Panc1 (cell line): ENCODE measurements around the gene LRBA. TPM values are rescaled to one million over a fixed set of nuclear protein-coding genes. Genes with fewer than 3 reads are reported as not detected.

Experiments used
- ATAC-seq: fragments of 200-7000 bp; cut with Tn5 transposase; 2 replicates; pipeline ENCODE4 v1.9.1; 2020; ENCODE audit warnings: mild to moderate bottlenecking, moderate library complexity
- BruUV-seq: library from RNA; stranded (reverse); fragments of 400-500 nt; replicated peaks from 2 replicates; lab custom pipeline; 2021; lab: Mats Ljungman, UMichigan
- CTCF ChIA-PET: fragments of 300-600 bp; sonication (Branson Sonifier 250); formaldehyde crosslinking; loops from one replicate; lab custom pipeline; 2022; ENCODE audit warnings: antibody characterized with exemption; lab: Charles Lee
- POLR2A ChIA-PET: fragments of 300-600 bp; sonication (Branson Sonifier 250); formaldehyde crosslinking; loops from one replicate; lab custom pipeline; 2022; ENCODE audit warnings: antibody characterized with exemption; lab: Charles Lee
- DNase-seq: peaks from one replicate; pipeline ENCODE4 v3.0.0-alpha.2; 2010; ENCODE audit warnings: low read depth, low spot score
- H3K27ac ChIP-seq: 2 replicates; pipeline ENCODE4 v1.5.1; 2011; ENCODE audit warnings: mild to moderate bottlenecking, low read length, inconsistent platforms
- H3K27me3 ChIP-seq: fragments of 200-500 bp; sonication (Bioruptor generic); 2 replicates; pipeline ENCODE4 v1.6.0; 2014; ENCODE audit warnings: low read length, inconsistent platforms; ENCODE audit not compliant: control insufficient read depth, insufficient read depth
- H3K36me3 ChIP-seq: fragments of 200-500 bp; sonication (Bioruptor generic); 2 replicates; pipeline ENCODE4 v1.5.1; 2014; ENCODE audit warnings: inconsistent platforms, mild to moderate bottlenecking, low read length, moderate library complexity; ENCODE audit not compliant: control insufficient read depth, insufficient read depth
- H3K4me1 ChIP-seq: 2 replicates; pipeline ENCODE4 v1.5.1; 2011; ENCODE audit warnings: inconsistent platforms, mild to moderate bottlenecking, low read length, moderate library complexity; ENCODE audit not compliant: control insufficient read depth, insufficient read depth
- H3K4me3 ChIP-seq, 2 experiments: 2 replicates each; pipeline ENCODE4 v1.5.1; 2011 to 2012; ENCODE audit warnings: low read depth in 2 of 2, low read length in 2 of 2, mild to moderate bottlenecking in 2 of 2, inconsistent platforms in 1 of 2, moderate library complexity in 1 of 2
- H3K9me3 ChIP-seq: fragments of 200-500 bp; sonication (Bioruptor generic); 2 replicates; pipeline ENCODE4 v1.5.1; 2014; ENCODE audit warnings: low read depth, mild to moderate bottlenecking, inconsistent platforms, low read length, moderate library complexity; ENCODE audit not compliant: control insufficient read depth, insufficient read depth
- POLR2AphosphoS5 ChIP-seq: IDR thresholded peaks from 2 replicates; pipeline ENCODE4 v1.6.1; 2012; ENCODE audit warnings: mild to moderate bottlenecking, low read depth, low read length, moderate library complexity
- SIN3A ChIP-seq: IDR thresholded peaks from 2 replicates; pipeline ENCODE4 v1.6.1; 2012; ENCODE audit warnings: low read depth, mild to moderate bottlenecking, low read length, moderate library complexity, borderline replicate concordance; ENCODE audit not compliant: insufficient read depth
- TCF7L2 ChIP-seq: IDR thresholded peaks from 2 replicates; pipeline ENCODE4 v1.6.1; 2011; ENCODE audit warnings: mild to moderate bottlenecking, low read depth, low read length, inconsistent platforms
- in situ Hi-C: cut with HindIII; loops from 2 replicates; pipeline ENCODE4 v1.10.0; 2016; ENCODE audit warnings: low sequenced_read_pairs, low pct_unique_long_range_greater_than_20kb
- intact Hi-C: fragments of 100-400 bp; cut with micrococcal nuclease; formaldehyde crosslinking; loops from one replicate; pipeline ENCODE4 v1.10.0; 2022; ENCODE audit not compliant: unreplicated experiment
- total RNA-seq: library from RNA; stranded (reverse); gene quantifications from one replicate; pipeline ENCODE4 v1.2.1, GENCODE V29; 2021; ENCODE audit not compliant: unreplicated experiment
- TF ChIP-seq, protein P1 (sequence below), 2 experiments: IDR thresholded peaks; 2 replicates each; pipeline ENCODE4 v1.6.1; 2011 to 2012; ENCODE audit warnings: low read depth in 2 of 2, control low read depth in 1 of 2, low read length in 1 of 2, mild to moderate bottlenecking in 1 of 2, moderate library complexity in 1 of 2; ENCODE audit not compliant: insufficient read depth in 1 of 2
- TF ChIP-seq, protein P2 (sequence below): fragments of 450-650 bp; IDR thresholded peaks from 2 replicates; pipeline ENCODE4 v1.5.1; 2017; ENCODE audit warnings: mild to moderate bottlenecking

LRBA gene
- total RNA-seq, 1 experiment from 2014 or later: 26.4 TPM

DNA sequence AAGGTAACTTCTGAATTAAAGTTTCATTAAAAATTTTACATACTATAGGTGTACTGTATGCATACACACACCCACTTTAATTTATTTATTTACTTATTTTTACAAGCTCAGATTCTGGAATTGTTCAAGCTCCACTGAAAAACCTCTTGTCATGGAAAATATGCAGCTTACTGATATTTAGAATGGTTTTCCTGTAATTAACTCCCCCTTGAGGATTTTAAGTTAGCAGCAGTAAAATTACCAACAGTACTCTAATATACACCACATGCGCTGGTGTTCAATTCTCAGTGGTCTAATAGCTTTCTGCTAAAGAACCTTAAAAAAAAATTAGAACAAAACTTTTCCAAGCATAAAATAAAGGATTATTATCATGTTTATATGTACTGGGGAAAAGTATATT lies 421.1 kb downstream of the LRBA start:
- in situ Hi-C loops (no loop called here), intact Hi-C loops (no loop called here)
- Histone ChIP-seq H3K27me3 (no peaks in the 10 kb centered on the region), H3K9me3 (no peaks in the 10 kb centered on the region), H3K27ac (no peak overlapping the region), H3K4me3 (no peak overlapping the region), H3K4me1 (no peaks in the 10 kb centered on the region), H3K36me3 (no peaks in the 10 kb centered on the region; the same call in 1 of the 2 replicates)
- ChIA-PET CTCF (no interaction called here), POLR2A (no interaction called here)
- no peak for DNase-seq
- TF ChIP-seq POLR2AphosphoS5: no peak
- TF ChIP-seq, protein P1, sequence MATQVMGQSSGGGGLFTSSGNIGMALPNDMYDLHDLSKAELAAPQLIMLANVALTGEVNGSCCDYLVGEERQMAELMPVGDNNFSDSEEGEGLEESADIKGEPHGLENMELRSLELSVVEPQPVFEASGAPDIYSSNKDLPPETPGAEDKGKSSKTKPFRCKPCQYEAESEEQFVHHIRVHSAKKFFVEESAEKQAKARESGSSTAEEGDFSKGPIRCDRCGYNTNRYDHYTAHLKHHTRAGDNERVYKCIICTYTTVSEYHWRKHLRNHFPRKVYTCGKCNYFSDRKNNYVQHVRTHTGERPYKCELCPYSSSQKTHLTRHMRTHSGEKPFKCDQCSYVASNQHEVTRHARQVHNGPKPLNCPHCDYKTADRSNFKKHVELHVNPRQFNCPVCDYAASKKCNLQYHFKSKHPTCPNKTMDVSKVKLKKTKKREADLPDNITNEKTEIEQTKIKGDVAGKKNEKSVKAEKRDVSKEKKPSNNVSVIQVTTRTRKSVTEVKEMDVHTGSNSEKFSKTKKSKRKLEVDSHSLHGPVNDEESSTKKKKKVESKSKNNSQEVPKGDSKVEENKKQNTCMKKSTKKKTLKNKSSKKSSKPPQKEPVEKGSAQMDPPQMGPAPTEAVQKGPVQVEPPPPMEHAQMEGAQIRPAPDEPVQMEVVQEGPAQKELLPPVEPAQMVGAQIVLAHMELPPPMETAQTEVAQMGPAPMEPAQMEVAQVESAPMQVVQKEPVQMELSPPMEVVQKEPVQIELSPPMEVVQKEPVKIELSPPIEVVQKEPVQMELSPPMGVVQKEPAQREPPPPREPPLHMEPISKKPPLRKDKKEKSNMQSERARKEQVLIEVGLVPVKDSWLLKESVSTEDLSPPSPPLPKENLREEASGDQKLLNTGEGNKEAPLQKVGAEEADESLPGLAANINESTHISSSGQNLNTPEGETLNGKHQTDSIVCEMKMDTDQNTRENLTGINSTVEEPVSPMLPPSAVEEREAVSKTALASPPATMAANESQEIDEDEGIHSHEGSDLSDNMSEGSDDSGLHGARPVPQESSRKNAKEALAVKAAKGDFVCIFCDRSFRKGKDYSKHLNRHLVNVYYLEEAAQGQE (IDR thresholded peaks at IDR 0.05; ENCODE audit: insufficient read depth in 1 of 2, low read depth in 2 of 2, low read length in 1 of 2): no peak
- TF ChIP-seq, protein P2, sequence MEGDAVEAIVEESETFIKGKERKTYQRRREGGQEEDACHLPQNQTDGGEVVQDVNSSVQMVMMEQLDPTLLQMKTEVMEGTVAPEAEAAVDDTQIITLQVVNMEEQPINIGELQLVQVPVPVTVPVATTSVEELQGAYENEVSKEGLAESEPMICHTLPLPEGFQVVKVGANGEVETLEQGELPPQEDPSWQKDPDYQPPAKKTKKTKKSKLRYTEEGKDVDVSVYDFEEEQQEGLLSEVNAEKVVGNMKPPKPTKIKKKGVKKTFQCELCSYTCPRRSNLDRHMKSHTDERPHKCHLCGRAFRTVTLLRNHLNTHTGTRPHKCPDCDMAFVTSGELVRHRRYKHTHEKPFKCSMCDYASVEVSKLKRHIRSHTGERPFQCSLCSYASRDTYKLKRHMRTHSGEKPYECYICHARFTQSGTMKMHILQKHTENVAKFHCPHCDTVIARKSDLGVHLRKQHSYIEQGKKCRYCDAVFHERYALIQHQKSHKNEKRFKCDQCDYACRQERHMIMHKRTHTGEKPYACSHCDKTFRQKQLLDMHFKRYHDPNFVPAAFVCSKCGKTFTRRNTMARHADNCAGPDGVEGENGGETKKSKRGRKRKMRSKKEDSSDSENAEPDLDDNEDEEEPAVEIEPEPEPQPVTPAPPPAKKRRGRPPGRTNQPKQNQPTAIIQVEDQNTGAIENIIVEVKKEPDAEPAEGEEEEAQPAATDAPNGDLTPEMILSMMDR: no peak; the same call in 1 of the 2 replicates
- TF ChIP-seq TCF7L2: no peak
- no peak for TF ChIP-seq SIN3A
- no peak for ATAC-seq
- BruUV-seq: no TSS peak

DNA sequence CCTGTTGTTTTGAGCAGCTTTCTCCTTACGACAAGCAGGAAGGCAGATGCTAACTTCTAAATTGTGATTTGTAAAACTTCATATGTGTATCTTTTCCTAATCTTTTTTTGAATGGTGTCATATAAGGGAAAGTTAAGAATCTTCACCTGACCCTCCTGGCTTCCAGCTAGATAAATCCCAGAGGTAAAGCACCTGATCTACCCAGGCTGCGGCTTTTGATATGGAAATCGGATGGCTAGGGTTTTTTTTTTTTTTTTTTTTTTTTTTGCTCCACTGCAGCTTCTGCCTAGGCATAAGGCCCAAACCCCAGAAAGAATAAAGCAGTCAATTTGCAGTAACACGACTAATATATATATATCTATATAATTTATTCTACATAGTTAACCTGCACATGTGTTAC lies 423.2 kb downstream of the LRBA start:
- Histone ChIP-seq H3K4me3 (no peak overlapping the region), H3K4me1 (no peaks in the 10 kb centered on the region), H3K27ac (no peak overlapping the region), H3K27me3 (no peaks in the 10 kb centered on the region), H3K9me3 (no peaks in the 10 kb centered on the region), H3K36me3 (no peaks in the 10 kb centered on the region; the same call in 1 of the 2 replicates)
- in situ Hi-C loops: no loop called here
- POLR2A ChIA-PET: no interaction called here
- CTCF ChIA-PET: no interaction called here
- no peak for TF ChIP-seq POLR2AphosphoS5
- TF ChIP-seq, protein P1 (IDR thresholded peaks at IDR 0.05; ENCODE audit: insufficient read depth in 1 of 2, low read depth in 2 of 2, low read length in 1 of 2): no peak
- TF ChIP-seq, protein P2: no peak
- no peak for TF ChIP-seq TCF7L2
- TF ChIP-seq SIN3A: no peak
- intact Hi-C loops: no loop called here
- ATAC-seq (no peak), DNase-seq (no peak)
- BruUV-seq: no TSS peak
